Suprapubic skin (tissue), 4 donors: ENCODE results near the gene MADD. TPM values are rescaled to one million over a fixed set of nuclear protein-coding genes. Genes with fewer than 3 reads are reported as not detected.

Experiments
- DNase-seq, 2 donors: peaks; one replicate each; pipeline ENCODE4 v3.0.0-alpha.2; 2019; ENCODE audit warnings: low spot score in 2 of 2
- H3K27ac ChIP-seq: fragments of 200-600 bp; sonication (generic); one replicate; pipeline ENCODE4 v1.5.1; 2019
- H3K27me3 ChIP-seq: fragments of 200-600 bp; sonication (generic); one replicate; pipeline ENCODE4 v1.5.1; 2019
- H3K36me3 ChIP-seq: fragments of 200-600 bp; sonication (generic); one replicate; pipeline ENCODE4 v1.5.1; 2019
- H3K4me1 ChIP-seq: fragments of 200-600 bp; sonication (generic); one replicate; pipeline ENCODE4 v1.5.1; 2019
- H3K4me3 ChIP-seq: fragments of 200-600 bp; sonication (generic); one replicate; pipeline ENCODE4 v1.5.1; 2019; ENCODE audit warnings: mild to moderate bottlenecking
- H3K9me3 ChIP-seq: fragments of 200-600 bp; sonication (generic); one replicate; pipeline ENCODE4 v1.5.1; 2019
- EP300 ChIP-seq: sonication (generic); formaldehyde crosslinking; IDR thresholded peaks from one replicate; pipeline ENCODE4 v1.6.1; 2017; ENCODE audit warnings: antibody characterized with exemption
- POLR2A ChIP-seq, 2 donors: fragments of 450-650 bp; IDR thresholded peaks; one replicate each; pipeline ENCODE4 v1.6.1; 2017; ENCODE audit warnings: antibody characterized with exemption in 2 of 2, mild to moderate bottlenecking in 2 of 2, moderate library complexity in 2 of 2
- POLR2AphosphoS5 ChIP-seq, 3 donors: sonication (generic); formaldehyde crosslinking; IDR thresholded peaks; one replicate each; pipeline ENCODE4 v1.6.1; 2017; ENCODE audit warnings: antibody characterized with exemption in 3 of 3
- WGBS: methylation state at CpG from one replicate; pipeline ENCODE4 v1.1.5; 2018; 5-methylcytosine and 5-hydroxymethylcytosine counted together
- total RNA-seq, 4 donors: library from RNA; depleted of rRNA; stranded (reverse); fragments of >200 nt; gene quantifications; one replicate each; pipeline ENCODE4 v1.1.0, GENCODE V29; 2016
- TF ChIP-seq, protein P1 (sequence below), 2 donors: fragments of 200-600 bp in 1 of 2; fragments of 450-650 bp in 1 of 2; sonication (generic) in 1 of 2; IDR thresholded peaks; one replicate each; pipeline ENCODE4 v1.5.1; 2016 to 2019; ENCODE audit warnings: antibody characterized with exemption in 2 of 2, mild to moderate bottlenecking in 1 of 2, moderate library complexity in 1 of 2

The MADD gene
- total RNA-seq, 4 donors from 2014 or later: 47.1 to 91.1 (median 71.3) TPM

DNA sequence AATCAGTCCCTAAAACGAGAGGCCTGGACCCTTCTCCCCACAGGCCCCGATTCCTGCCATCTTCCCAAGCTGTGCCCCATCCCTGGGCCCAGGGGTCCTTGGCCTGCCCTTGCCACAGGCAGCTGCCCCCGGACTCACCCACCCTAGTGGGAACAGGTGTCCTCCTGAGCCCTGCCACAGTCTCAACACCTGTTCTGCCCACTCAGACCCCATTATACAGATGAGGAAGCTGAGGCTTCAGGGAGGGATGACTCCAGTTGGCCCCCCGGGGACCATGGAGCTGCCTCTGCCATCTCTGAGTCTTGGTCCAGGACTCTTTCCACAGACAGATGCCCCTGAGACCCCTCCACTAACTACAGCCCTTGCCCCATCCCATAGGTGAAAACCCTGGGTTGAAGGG lies 66.7 kb downstream of the MADD start:
- Histone ChIP-seq H3K4me3 (no peak overlapping the region), H3K27ac (no peak overlapping the region), H3K27me3 (no peaks in the 10 kb centered on the region), H3K36me3 (no peaks in the 10 kb centered on the region), H3K4me1 (peaks cover 6% of the 10 kb centered on the region), H3K9me3 (no peaks in the 10 kb centered on the region)
- TF ChIP-seq POLR2AphosphoS5 (IDR thresholded peaks at IDR 0.05) (no peak), POLR2A (IDR thresholded peaks at IDR 0.05) (no peak), EP300 (no peak)
- TF ChIP-seq, protein P1, sequence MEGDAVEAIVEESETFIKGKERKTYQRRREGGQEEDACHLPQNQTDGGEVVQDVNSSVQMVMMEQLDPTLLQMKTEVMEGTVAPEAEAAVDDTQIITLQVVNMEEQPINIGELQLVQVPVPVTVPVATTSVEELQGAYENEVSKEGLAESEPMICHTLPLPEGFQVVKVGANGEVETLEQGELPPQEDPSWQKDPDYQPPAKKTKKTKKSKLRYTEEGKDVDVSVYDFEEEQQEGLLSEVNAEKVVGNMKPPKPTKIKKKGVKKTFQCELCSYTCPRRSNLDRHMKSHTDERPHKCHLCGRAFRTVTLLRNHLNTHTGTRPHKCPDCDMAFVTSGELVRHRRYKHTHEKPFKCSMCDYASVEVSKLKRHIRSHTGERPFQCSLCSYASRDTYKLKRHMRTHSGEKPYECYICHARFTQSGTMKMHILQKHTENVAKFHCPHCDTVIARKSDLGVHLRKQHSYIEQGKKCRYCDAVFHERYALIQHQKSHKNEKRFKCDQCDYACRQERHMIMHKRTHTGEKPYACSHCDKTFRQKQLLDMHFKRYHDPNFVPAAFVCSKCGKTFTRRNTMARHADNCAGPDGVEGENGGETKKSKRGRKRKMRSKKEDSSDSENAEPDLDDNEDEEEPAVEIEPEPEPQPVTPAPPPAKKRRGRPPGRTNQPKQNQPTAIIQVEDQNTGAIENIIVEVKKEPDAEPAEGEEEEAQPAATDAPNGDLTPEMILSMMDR (IDR thresholded peaks at IDR 0.05): no peak
- DNase-seq: no peak
- WGBS: 89% methylated on average over 4 of the region's 4 CpGs

DNA sequence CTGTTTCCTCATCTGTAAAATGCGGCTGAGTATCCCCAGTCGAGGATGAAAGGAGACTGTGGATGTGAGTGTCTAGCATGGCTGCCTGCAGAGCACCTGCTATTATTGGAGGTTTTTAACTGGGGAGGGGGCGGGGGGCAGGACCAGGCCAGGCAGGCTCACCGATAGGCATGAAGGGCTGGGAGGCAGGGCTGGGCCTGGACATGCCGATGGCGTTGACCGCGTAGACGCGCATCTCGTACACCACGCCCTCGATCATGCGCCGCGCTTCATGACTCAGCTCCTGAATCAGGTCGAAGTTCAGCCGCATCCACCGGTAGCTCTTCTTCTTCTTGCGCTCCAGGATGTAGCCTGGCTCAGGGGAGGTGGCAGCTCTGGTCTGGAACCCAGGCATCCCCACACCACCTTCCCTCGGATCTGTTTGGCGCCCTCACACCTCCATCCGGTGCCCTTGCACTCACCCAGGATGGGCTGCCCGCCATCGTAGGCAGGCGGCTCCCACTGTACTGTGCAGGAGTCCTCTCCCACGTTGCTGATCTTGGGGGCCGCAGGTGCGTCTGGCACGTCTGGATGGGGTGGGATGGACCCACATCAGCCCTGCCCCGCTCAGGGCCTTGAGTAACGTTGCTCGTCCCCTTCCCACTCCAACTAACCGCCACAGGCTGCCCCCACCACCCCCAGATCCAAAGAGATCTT lies 67.4 kb downstream of the MADD start:
- 91% methylated on average over 34 of the region's 34 CpGs for WGBS
- DNase-seq: no peak
- TF ChIP-seq POLR2AphosphoS5 (IDR thresholded peaks at IDR 0.05) (no peak), POLR2A (IDR thresholded peaks at IDR 0.05) (no peak), EP300 (no peak)
- TF ChIP-seq, protein P1 (IDR thresholded peaks at IDR 0.05): no peak
- Histone ChIP-seq H3K4me3 (no peak overlapping the region), H3K36me3 (no peaks in the 10 kb centered on the region), H3K27me3 (no peaks in the 10 kb centered on the region), H3K4me1 (no peaks in the 10 kb centered on the region), H3K9me3 (no peaks in the 10 kb centered on the region), H3K27ac (no peak overlapping the region)

DNA sequence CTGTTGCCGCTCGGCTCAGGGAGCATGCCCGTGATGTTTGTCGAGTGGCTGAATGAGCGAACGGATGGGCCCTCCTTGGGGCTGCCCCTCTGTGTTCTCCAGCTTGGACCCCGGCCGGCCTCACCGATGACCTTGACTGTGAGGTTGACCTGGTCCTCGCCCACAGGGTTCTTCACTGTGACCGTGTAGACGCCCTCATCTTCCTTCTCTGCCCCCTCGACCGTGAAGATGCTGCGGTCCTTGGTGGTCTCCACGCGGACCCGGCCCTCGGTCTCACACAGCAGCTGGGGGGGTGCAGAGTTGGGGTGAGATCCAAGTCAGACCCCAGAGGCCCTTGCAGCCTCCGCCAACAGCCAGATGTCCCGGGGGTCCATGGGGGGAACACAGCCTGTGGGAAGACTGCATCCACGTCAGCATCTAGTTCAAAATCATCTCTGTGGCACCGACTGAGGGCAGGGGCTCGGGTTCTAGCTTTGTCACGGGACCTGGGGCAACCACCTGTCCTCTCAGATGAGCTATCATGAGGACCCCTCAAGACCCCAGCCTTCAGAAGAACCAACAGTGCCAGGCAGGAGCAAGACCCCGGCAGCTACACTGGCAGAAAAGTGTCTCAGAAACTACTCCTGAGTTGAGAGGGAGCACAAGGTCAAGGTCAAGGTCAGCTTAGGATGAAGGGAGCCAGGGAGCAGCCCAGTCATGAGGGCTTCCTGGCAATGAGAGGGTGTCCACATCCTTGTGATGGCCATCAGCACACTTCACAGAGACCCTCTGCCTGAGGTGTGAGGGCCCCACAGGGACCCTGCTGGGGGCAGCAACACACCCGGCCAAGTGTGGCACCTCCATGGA lies 68.7 kb downstream of the MADD start:
- DNase-seq: no peak
- TF ChIP-seq EP300 (no peak), POLR2A (IDR thresholded peaks at IDR 0.05) (no peak), POLR2AphosphoS5 (IDR thresholded peaks at IDR 0.05) (no peak)
- TF ChIP-seq, protein P1 (IDR thresholded peaks at IDR 0.05): no peak
- H3K4me3 ChIP-seq: no peak overlapping the region
- 95% methylated on average over 22 of the region's 27 CpGs for WGBS
- no peaks in the 10 kb centered on the region for H3K4me1 ChIP-seq
- no peaks in the 10 kb centered on the region for H3K9me3 ChIP-seq
- H3K27ac ChIP-seq: no peak overlapping the region
- no peaks in the 10 kb centered on the region for H3K27me3 ChIP-seq
- H3K36me3 ChIP-seq: no peaks in the 10 kb centered on the region

DNA sequence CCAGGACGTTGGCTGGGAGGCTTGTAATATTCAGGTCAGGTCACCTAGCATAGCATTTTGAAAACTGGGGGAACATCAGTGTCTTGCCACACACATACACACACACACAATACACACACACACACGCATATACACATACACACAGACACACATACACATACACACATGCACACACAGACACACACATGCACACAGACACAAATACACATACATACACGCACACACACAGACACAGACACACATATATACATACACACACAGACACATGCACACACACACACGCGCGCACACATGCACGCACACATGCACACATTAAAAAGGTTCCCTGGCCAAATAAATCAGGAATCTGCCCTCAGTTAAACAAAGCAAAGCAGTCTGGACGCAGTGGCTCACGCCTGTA lies 70.1 kb downstream of the MADD start:
- 81% methylated on average over 9 of the region's 9 CpGs for WGBS
- DNase-seq: no peak
- TF ChIP-seq POLR2A (IDR thresholded peaks at IDR 0.05): no peak
- no peak for TF ChIP-seq EP300
- no peak for TF ChIP-seq POLR2AphosphoS5 (IDR thresholded peaks at IDR 0.05)
- TF ChIP-seq, protein P1 (IDR thresholded peaks at IDR 0.05): no peak
- Histone ChIP-seq H3K4me3 (no peak overlapping the region), H3K36me3 (no peaks in the 10 kb centered on the region), H3K27me3 (no peaks in the 10 kb centered on the region), H3K27ac (no peak overlapping the region), H3K4me1 (no peaks in the 10 kb centered on the region), H3K9me3 (no peaks in the 10 kb centered on the region)
